CD4-positive, alpha-beta T cell treated with Interleukin-17A for 1 hour (primary cell): ENCODE data around the gene DDIAS.
A peak's percentile ranks its signal among the peaks of the same experiment; 100 is the strongest.

Experiments used
- DNase-seq: peaks from one replicate; pipeline ENCODE4 v3.0.0-alpha.2; 2020

DDIAS gene

DNA sequence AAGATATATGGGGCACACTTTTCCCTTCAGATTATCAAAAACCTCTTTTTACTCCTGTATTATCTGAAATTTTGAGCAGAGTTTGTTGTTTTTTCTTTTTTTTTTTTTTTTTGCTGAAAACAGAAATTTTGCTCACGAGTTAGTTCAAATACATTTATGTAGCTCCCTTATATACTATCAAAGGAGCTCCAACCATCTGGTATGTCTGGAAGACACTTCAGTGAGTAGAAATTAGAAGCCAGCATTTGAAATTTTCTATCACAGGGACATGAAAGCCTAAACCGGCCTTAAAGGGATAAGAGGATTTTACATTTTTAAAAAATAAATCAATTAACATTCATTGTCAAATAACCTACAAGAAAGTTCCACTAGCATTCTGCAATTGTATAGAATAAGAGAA lies 73.3 kb downstream of the DDIAS start:
- DNase-seq = no peak

DNA sequence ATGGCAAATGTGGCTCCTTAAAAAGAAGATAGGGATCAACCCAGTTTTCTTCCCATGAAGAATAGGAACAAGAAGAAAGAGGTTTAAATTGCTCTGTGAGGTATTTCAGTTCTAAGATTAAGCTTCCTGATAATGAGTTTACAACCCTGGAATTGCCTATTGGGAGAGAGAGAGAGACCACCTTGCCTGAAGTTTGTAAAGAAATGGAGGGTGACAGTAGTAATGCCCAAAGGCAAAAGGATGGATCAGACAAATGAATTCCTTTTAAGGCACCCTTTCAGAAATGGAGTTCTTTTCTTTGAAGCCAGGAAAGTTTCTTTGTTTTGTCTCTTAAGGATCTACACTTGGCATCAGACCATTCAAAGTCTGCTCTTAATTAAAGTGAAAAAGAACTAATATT lies 74.3 kb downstream of the DDIAS start:
- DNase-seq = no peak

DNA sequence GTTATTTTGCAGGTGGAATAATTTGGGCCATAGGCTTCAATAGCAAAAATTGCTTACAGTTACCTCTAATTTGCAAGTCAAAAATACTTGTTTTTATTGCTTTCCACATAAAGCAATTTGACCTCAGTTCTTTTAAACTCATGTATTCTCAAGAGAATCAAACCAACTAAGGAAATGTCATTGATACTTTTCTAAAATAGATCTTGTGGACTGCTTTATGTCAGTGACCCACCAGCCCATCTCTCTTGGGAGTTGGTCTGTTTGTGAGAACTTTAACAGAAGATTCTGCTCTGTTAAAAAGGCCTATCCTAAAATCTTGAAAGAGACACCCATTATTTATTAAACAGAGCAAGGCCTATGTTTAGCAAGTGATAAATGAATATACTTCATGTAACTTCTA lies 75.2 kb downstream of the DDIAS start:
- DNase-seq = no peak

DNA sequence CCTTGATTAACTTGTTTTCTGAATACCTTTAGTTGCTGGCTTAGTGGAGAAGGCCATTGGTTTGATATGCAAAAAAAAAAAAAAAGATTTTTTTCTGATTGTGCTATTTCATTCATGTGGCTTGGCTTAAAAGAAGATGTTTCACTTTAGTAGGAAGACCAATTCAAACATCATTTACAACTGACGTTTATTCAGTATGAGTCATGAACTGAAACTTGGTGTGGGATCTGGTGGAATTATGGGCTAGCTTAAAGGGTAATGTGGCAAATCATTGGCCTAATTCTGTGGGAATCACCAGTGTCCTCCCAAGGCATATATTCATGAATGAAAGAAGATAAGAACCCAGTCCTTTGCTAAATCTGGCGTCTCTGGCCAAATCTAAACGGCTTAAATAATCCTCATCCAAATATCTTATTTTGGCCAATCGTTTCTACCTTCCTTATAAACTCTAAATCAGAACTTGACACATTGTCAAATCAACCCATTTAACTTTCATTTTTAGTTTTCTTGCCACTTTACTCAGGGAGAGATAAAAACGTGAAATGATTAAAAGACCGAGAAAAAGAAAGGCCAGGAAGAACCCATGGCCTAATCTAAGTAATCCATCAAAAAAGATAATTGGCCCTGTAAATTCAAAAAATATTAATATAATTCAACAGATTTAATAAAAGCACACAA lies 77.0 kb downstream of the DDIAS start:
- DNase-seq = peak; percentile 14

DNA sequence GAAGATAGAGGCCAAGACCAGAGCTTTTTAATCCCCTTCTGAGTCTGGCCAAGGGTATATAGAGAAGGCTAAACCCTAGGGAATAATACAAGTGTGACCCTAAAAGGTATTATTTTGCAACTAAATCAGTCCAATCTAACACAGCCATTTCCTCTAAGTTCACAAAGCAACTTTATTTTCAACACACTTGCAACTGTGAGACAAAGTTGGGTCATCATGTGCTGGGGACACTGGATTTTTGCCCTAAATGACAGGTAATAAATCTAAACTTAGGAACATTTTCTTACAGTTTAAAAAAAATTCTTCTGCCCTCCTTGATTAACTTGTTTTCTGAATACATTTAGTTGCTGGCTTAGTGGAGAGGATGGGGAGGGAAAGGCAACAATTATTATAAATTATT lies 78.3 kb downstream of the DDIAS start:
- DNase-seq = no peak

DNA sequence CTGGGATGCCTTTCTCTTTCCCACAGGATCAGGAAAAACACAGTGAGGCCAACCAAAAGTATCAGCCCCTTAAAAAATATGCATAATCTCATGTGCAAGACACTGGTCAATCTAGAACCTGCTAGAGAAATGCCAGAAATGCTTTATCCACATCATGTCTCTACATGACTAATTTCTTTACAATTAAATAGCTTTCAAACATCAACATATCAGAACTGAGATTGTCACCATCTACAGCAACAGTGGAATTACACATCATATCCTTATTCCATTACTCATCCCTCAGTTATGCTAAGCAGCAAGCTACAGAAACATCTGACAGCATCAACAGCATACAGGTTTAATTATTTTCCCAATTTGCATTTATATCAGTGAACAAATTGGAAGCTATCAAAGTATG lies 78.8 kb downstream of the DDIAS start:
- no peak for DNase-seq

DNA sequence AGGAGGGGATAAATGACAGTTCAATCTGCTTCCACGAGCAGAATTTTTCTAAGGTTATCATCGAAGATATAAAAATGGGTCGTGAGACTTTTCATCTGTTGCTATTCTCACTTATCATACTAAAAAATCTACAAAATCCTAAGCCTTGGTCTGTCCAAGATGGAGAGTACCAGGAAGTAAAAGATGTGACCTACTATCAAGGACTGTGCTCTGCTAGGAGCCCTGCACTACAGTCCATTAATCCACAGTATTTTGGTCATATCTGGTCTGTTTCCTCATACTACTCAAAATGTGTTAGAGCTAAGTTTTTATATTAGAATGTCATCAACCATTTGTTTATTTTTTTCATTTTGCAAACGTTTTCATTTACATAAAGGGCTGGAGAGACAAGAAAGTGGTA lies 79.4 kb downstream of the DDIAS start:
- DNase-seq = no peak

DNA sequence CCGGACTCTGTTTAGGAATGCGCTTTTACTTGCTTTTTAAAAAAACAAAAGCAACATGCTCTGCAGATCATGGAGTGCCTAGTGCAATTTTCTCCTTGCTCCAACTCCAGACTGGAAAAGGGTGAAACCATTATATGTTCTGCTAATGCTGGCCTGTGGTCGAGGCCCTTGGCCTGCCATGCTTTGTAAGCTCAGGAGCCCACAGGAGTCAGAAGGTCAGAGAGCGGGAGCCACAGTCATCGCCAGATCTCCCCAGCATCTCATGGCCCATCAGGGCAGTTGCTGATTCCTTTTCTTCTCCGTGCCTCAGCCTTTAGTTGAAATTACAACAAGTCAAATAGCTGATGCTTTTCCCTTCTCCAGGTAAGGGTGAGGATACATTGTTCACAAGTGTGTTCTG lies 80.3 kb downstream of the DDIAS start:
- DNase-seq = no peak
